Ovary (tissue), 9 donors: ENCODE results near the gene CSRP1. TPM values are rescaled to one million over a fixed set of nuclear protein-coding genes. Genes with fewer than 3 reads are reported as not detected.

Source experiments
- DNase-seq, 5 donors: peaks; one replicate each; pipeline ENCODE4 v3.0.0-alpha.2; 2019 to 2020
- H3K27ac ChIP-seq, 2 donors: fragments of 200-600 bp; one replicate each; pipeline versions ENCODE4 v1.5.1 to v1.8.0; 2019 to 2022
- H3K27me3 ChIP-seq: fragments of 200-600 bp; one replicate; pipeline ENCODE4 v1.8.0; 2022
- H3K36me3 ChIP-seq: fragments of 200-600 bp; sonication (generic); one replicate; pipeline ENCODE4 v1.5.1; 2019
- H3K4me1 ChIP-seq: one replicate; pipeline ENCODE4 v1.8.1; 2013; ENCODE audit warnings: mild to moderate bottlenecking, moderate library complexity; ENCODE audit not compliant: insufficient read depth
- H3K4me3 ChIP-seq: fragments of 200-600 bp; sonication (generic); one replicate; pipeline ENCODE4 v1.5.1; 2017
- H3K9me3 ChIP-seq, 2 donors: fragments of 200-600 bp in 1 of 2; sonication (generic) in 1 of 2; one replicate each; pipeline versions ENCODE4 v1.5.1 to v1.8.1; 2013 to 2019; ENCODE audit warnings: mild to moderate bottlenecking in 1 of 2, moderate library complexity in 1 of 2
- EP300 ChIP-seq: sonication (generic); formaldehyde crosslinking; IDR thresholded peaks from one replicate; pipeline ENCODE4 v1.6.1; 2017; ENCODE audit warnings: antibody characterized with exemption
- POLR2A ChIP-seq: fragments of 450-650 bp; IDR thresholded peaks from one replicate; pipeline ENCODE4 v1.6.1; 2017; ENCODE audit warnings: antibody characterized with exemption, mild to moderate bottlenecking, moderate library complexity
- WGBS, 3 donors: extraction: QIAGEN DNeasy Blood & Tissue Kit in 1 of 3; methylation state at CpG; one replicate each; pipeline versions ENCODE4 v1.1.5 to v1.1.7; 2013 to 2017; 5-methylcytosine and 5-hydroxymethylcytosine counted together
- intact Hi-C, 4 donors: fragments of 100-400 bp; cut with DNase I; formaldehyde crosslinking; loops; one replicate each; pipeline versions ENCODE4 v1.11.0 to v1.15.1; 2022 to 2023
- polyA plus RNA-seq, 2 donors: library from polyadenylated mRNA; stranded (reverse); fragments of 200-250 nt in 1 of 2; fragments of 350-450 nt in 1 of 2; fragmentation: Illumina TruSeq in 1 of 2; extraction: RNeasy Lipid Tissue Mini Kit (QIAGEN cat#74804) in 1 of 2; gene quantifications; one replicate each; pipeline ENCODE4 v1.2.3, GENCODE V29; 2013 to 2014
- total RNA-seq, 7 donors: library from RNA; depleted of rRNA in 2 of 7; stranded (reverse); fragments of >200 nt in 2 of 7; fragmentation: NEBNext Ultra II Directional in 3 of 7; extraction: Animal tissue kit (Norgen Biotek cat#: 25700) in 3 of 7; gene quantifications; one replicate each; pipeline versions ENCODE4 v1.1.0 to v1.2.4, GENCODE V29; 2016 to 2023
- TF ChIP-seq, protein P1 (sequence below), 3 donors: fragments of 450-650 bp in 2 of 3; fragments of 200-600 bp in 1 of 3; IDR thresholded peaks; one replicate each; pipeline versions ENCODE4 v1.5.1 to v1.8.0; 2016 to 2022; ENCODE audit warnings: antibody characterized with exemption in 3 of 3, mild to moderate bottlenecking in 1 of 3
- donor health status: DM: no; HTN: no; CAD: no; lungs with moderate emphysema.
- donor health status: DM: no; HTN: no; CAD: no.
- donor health status: Bipolar disorder and iron deficiency.
- donor health status: DM: yes; HTN: yes; CAD: no.
- donor health status: DM: no; HTN: no; CAD: no.
- donor health status: DM: yes; HTN: yes; CAD: no.

Gene CSRP1
- total and polyA plus RNA-seq, 9 donors = 205 to 783 (median 274) TPM

DNA sequence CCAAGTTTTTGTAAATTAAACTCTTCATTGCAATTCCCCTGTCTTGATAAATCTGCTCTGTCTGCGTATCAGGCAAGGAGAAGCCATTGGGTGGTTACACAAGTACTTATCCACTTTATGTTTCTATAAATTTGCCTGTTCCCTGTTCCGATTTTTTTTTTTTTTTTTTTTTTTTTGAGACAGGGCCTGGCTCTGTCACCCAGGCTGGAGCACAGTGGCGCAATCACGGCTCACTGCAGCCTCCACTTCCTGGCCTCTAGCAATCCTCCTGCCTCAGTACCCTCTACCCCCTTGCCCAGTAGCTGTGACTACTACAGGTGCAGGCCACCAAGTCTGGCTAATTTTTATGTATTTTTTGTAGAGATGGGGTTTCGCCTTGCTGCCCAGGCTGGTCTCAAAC, 11.1 kb upstream of the CSRP1 start:
- no peaks in the 10 kb centered on the region for H3K4me1 ChIP-seq
- intact Hi-C loops = loop anchor here in 2 of 4 donors (10.0 kb wide), 2 partner anchors 53 to 73 kb away; partner anchors contain the start of gene PHLDA3 (in 1 of the 2)
- DNase-seq = no peak
- H3K9me3 ChIP-seq = no peaks in the 10 kb centered on the region
- 87 to 88% (median 87%) methylated on average over 5 of the region's 5 CpGs for WGBS, 3 donors
- H3K27me3 ChIP-seq = no peaks in the 10 kb centered on the region
- TF ChIP-seq, protein P1, sequence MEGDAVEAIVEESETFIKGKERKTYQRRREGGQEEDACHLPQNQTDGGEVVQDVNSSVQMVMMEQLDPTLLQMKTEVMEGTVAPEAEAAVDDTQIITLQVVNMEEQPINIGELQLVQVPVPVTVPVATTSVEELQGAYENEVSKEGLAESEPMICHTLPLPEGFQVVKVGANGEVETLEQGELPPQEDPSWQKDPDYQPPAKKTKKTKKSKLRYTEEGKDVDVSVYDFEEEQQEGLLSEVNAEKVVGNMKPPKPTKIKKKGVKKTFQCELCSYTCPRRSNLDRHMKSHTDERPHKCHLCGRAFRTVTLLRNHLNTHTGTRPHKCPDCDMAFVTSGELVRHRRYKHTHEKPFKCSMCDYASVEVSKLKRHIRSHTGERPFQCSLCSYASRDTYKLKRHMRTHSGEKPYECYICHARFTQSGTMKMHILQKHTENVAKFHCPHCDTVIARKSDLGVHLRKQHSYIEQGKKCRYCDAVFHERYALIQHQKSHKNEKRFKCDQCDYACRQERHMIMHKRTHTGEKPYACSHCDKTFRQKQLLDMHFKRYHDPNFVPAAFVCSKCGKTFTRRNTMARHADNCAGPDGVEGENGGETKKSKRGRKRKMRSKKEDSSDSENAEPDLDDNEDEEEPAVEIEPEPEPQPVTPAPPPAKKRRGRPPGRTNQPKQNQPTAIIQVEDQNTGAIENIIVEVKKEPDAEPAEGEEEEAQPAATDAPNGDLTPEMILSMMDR (IDR thresholded peaks at IDR 0.05) = no peak
- TF ChIP-seq POLR2A (no peak), EP300 (no peak)
- no peak overlapping the region for H3K4me3 ChIP-seq
- H3K36me3 ChIP-seq = no peaks in the 10 kb centered on the region
- H3K27ac ChIP-seq = no peak overlapping the region

DNA sequence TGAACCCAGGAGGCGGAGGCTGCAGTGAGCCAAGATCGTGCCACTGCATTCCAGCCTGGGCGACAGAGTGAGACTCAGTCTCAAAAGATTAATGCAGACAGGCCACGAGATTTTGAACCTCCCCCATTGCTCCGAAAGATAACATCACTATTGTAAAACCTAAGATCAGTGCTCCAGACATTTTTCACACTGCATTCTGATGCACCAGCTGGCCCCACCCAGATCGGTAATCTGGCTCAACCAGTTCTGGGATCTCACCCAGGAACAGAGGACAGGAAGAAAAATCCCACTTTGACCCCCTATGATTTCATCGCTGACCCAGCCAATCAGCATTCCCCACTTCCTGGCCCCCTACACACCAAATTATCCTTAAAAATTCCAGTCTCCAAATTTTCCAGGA, 10.7 kb upstream of the CSRP1 start:
- no peak overlapping the region for H3K27ac ChIP-seq
- H3K9me3 ChIP-seq = no peaks in the 10 kb centered on the region
- TF ChIP-seq EP300 = no peak
- TF ChIP-seq, protein P1 (IDR thresholded peaks at IDR 0.05) = no peak
- no peak for TF ChIP-seq POLR2A
- H3K27me3 ChIP-seq = no peaks in the 10 kb centered on the region
- no peak overlapping the region for H3K4me3 ChIP-seq
- WGBS, 3 donors = 61 to 73% (median 67%) methylated on average over 7 of the region's 7 CpGs
- intact Hi-C loops = loop anchor here in 2 of 4 donors (10.0 kb wide), 2 partner anchors 53 to 73 kb away; partner anchors contain the start of gene PHLDA3 (in 1 of the 2)
- no peak for DNase-seq
- H3K36me3 ChIP-seq = no peaks in the 10 kb centered on the region
- no peaks in the 10 kb centered on the region for H3K4me1 ChIP-seq

DNA sequence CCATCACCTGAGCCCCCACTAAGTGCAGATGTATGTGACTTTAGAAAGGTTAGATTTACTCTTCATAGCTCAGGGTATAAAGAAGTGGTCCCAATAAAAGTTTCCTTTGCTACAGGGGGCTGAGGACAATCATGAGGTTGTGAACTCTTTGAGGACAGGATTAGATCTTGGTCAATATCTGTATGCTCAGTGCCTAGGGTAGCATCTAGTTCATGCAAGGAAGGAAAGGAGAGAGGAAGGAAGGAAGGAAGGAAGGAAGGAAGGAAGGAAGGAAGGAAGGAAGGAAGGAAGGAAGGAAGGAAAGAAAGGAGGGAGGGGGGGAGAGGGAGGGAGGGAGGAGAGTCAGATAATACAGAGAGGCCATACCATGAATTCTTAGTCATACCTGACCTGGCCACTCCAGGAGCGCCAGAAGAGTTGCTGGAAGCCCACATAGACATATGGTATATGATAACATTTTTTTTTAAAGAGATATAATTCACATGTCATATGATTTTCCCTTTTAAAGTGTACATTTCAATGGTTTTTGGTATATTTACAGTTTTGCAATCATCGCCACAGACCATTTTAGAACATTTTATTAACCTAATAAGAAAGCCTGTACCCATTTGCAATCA, 9.7 kb upstream of the CSRP1 start:
- TF ChIP-seq, protein P1 (IDR thresholded peaks at IDR 0.05) = no peak
- Histone ChIP-seq H3K4me3 (no peak overlapping the region), H3K4me1 (no peaks in the 10 kb centered on the region), H3K36me3 (no peaks in the 10 kb centered on the region), H3K27ac (no peak overlapping the region), H3K27me3 (no peaks in the 10 kb centered on the region), H3K9me3 (no peaks in the 10 kb centered on the region)
- no peak for DNase-seq
- intact Hi-C loops = loop anchor here in 2 of 4 donors (10.0 kb wide), 2 partner anchors 52 to 72 kb away; partner anchors contain the start of gene PHLDA3 (in 1 of the 2)
- WGBS, 3 donors = 92 to 95% (median 95%) methylated on average over 2 of the region's 2 CpGs

DNA sequence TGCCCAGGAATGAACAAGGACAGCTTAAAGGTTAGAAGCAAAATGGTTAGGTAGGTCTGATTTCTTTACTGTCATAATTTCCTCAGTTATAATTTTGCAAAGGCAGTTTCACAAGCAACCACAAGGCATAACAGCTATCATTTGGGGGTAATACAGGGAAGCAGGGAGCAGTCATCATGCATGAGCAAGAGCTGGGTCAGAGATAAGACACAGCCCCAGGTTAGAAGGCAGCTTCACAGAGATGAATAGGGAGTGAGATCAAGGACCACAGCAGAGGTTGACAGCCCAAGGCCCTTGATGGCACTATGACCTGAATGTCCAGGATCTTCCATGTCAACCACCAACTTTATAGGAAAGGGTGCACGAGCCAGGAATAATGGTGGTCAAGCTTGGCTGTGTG, 9.0 kb upstream of the CSRP1 start:
- Histone ChIP-seq H3K36me3 (no peaks in the 10 kb centered on the region), H3K27me3 (no peaks in the 10 kb centered on the region), H3K4me1 (no peaks in the 10 kb centered on the region), H3K9me3 (no peaks in the 10 kb centered on the region), H3K27ac (no peak overlapping the region), H3K4me3 (no peak overlapping the region)
- intact Hi-C loops = loop anchor here in 2 of 4 donors (10.0 kb wide), 2 partner anchors 51 to 71 kb away; partner anchors contain the start of gene PHLDA3 (in 1 of the 2)
- WGBS, 3 donors = 86 to 96% (median 91%) methylated on average over 1 of the region's 1 CpG
- no peak for TF ChIP-seq POLR2A
- no peak for TF ChIP-seq EP300
- TF ChIP-seq, protein P1 (IDR thresholded peaks at IDR 0.05) = no peak
- no peak for DNase-seq
